Ascending aorta (tissue), 2 donors: ENCODE measurements around the gene ZNF576. TPM values are rescaled to one million over a fixed set of nuclear protein-coding genes. Genes with fewer than 3 reads are reported as not detected.

Source experiments
- DNase-seq, 2 donors: peaks; one replicate each; pipeline ENCODE4 v3.0.0-alpha.2; 2019; ENCODE audit warnings: low spot score in 2 of 2
- H3K27ac ChIP-seq, 2 donors: fragments of 200-600 bp; sonication (generic); one replicate each; pipeline ENCODE4 v1.5.1; 2016 to 2017; ENCODE audit warnings: mild to moderate bottlenecking in 1 of 2
- H3K27me3 ChIP-seq: fragments of 200-600 bp; sonication (generic); one replicate; pipeline ENCODE4 v1.5.1; 2017
- H3K36me3 ChIP-seq, 2 donors: fragments of 200-600 bp; sonication (generic); one replicate each; pipeline ENCODE4 v1.5.1; 2016
- H3K4me1 ChIP-seq, 2 donors: fragments of 200-600 bp; sonication (generic); one replicate each; pipeline ENCODE4 v1.5.1; 2016 to 2017; ENCODE audit warnings: mild to moderate bottlenecking in 1 of 2
- H3K4me3 ChIP-seq, 2 donors: fragments of 200-600 bp; sonication (generic); one replicate each; pipeline ENCODE4 v1.5.1; 2016 to 2017; ENCODE audit warnings: mild to moderate bottlenecking in 1 of 2
- H3K9me3 ChIP-seq, 2 donors: fragments of 200-600 bp; sonication (generic); one replicate each; pipeline ENCODE4 v1.5.1; 2016
- intact Hi-C: fragments of 100-400 bp; cut with DNase I; formaldehyde crosslinking; loops from one replicate; pipeline ENCODE4 v1.15.1; 2023
- total RNA-seq: library from RNA; depleted of rRNA; stranded (reverse); fragments of >200 nt; gene quantifications from one replicate; pipeline ENCODE4 v1.1.0, GENCODE V29; 2016
- TF ChIP-seq, protein P1 (sequence below), 3 experiments: fragments of 200-600 bp in 2 of 3; fragments of 450-650 bp in 1 of 3; sonication (generic) in 2 of 3; IDR thresholded peaks; one replicate each; pipeline ENCODE4 v1.5.1; 2016 to 2019; ENCODE audit warnings: antibody characterized with exemption in 3 of 3, mild to moderate bottlenecking in 1 of 3, moderate library complexity in 1 of 3

The ZNF576 gene
- total RNA-seq, 1 donor from 2014 or later, result 3.1 TPM

DNA sequence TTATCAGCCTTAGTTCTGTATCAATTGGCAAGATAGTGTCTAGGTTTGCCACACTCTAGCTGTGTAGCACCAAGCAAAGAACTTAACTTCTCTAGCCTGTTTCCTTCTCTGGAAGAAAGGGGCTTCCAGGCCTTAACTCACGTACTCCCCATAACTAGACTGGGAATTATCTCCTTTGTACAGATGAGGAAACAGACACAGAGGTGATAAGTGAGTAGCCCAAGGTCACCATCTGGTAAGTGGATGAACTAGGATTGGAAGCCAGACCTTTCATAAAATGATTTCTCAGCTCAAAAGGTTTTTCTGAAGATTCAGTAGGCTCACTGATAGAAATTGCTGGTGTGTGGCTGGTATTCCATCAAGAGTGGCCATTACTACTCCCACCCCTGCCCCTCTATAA is 19.9 kb downstream of the ZNF576 start:
- DNase-seq, result no peak
- no peak overlapping the region for H3K27ac ChIP-seq
- no peaks in the 10 kb centered on the region for H3K9me3 ChIP-seq
- H3K27me3 ChIP-seq, result no peaks in the 10 kb centered on the region
- TF ChIP-seq, protein P1, sequence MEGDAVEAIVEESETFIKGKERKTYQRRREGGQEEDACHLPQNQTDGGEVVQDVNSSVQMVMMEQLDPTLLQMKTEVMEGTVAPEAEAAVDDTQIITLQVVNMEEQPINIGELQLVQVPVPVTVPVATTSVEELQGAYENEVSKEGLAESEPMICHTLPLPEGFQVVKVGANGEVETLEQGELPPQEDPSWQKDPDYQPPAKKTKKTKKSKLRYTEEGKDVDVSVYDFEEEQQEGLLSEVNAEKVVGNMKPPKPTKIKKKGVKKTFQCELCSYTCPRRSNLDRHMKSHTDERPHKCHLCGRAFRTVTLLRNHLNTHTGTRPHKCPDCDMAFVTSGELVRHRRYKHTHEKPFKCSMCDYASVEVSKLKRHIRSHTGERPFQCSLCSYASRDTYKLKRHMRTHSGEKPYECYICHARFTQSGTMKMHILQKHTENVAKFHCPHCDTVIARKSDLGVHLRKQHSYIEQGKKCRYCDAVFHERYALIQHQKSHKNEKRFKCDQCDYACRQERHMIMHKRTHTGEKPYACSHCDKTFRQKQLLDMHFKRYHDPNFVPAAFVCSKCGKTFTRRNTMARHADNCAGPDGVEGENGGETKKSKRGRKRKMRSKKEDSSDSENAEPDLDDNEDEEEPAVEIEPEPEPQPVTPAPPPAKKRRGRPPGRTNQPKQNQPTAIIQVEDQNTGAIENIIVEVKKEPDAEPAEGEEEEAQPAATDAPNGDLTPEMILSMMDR (IDR thresholded peaks at IDR 0.05), result no peak
- H3K4me1 ChIP-seq, result peaks cover 0 to 7% of the 10 kb centered on the region in 2 donors
- intact Hi-C loops, result no loop called here
- peaks cover 20 to 21% of the 10 kb centered on the region in 2 donors for H3K36me3 ChIP-seq
- H3K4me3 ChIP-seq, result no peak overlapping the region

- intact Hi-C loops, result no loop called here
- Histone ChIP-seq H3K9me3 (no peaks in the 10 kb centered on the region), H3K36me3 (peaks cover 16 to 20% of the 10 kb centered on the region in 2 donors), H3K4me3 (no peak overlapping the region), H3K27me3 (no peaks in the 10 kb centered on the region), H3K27ac (no peak overlapping the region), H3K4me1 (peaks cover 0 to 7% of the 10 kb centered on the region in 2 donors)
- TF ChIP-seq, protein P1 (IDR thresholded peaks at IDR 0.05), result no peak
- DNase-seq, result no peak
These were observed 20.6 kb downstream of the ZNF576 start for GRCh38 chr19:43616954-43617353.

GRCh38 chr19:43618921-43619261 is 22.5 kb downstream of the ZNF576 start:
- no peak for DNase-seq
- intact Hi-C loops, result loop anchor here (1.0 kb wide), 2 partner anchors 23 to 49 kb away; partner anchors contain the start of genes IRGQ and ZNF576
- Histone ChIP-seq H3K36me3 (peaks cover 0 to 1% of the 10 kb centered on the region in 2 donors), H3K27ac (peak overlapping the region; percentile 87 to 89), H3K4me3 (peak overlapping the region; percentile 69 to 75), H3K4me1 (peaks cover 0 to 7% of the 10 kb centered on the region in 2 donors), H3K9me3 (no peaks in the 10 kb centered on the region), H3K27me3 (no peaks in the 10 kb centered on the region)
- TF ChIP-seq, protein P1 (IDR thresholded peaks at IDR 0.05), result no peak

DNA sequence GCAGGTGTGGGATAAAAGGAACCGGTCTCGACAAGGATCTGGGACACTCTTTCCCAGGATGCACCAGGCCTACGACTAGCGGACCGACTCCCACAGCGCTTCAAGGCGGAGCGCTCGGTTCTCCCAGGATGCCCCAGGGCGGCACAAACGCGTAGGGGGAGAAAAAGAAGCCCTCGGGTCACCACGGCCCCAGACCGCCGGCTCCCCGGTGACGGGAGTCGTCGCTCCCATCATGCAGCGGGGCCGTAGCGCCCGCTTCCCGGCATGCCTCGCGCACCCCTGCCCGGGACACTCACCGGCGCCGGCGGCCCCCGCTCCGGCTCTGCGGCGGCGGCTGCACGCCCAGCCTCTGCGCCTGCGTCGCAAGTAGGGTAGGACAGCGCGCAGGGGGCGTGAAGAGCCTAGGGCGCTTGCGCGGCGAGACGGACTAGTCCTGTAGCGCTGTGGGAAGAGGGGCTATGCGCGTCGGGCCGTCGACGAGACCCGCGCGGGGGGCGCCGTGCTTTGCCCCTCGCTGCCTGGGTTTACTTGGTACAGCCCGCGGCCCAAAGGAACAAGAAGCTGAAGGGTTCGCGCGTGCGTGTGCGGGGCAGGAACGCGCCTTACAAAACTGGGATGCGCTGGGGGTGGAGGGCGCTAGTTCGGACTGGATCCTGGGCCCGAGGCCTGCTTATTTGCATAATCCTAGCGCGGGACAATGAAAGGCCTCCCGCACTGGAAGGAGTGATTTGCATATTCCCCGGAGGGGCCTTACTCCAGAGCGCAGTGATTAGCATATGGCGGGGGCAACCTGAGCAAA is 23.1 kb downstream of the ZNF576 start, which contains the start of gene ZNF428:
TSS of gene ZNF428 (minus strand) at position 368 of the 799 bp plus-strand sequence. CDS start 5,325 bp downstream, outside the sequence.
- H3K4me3 ChIP-seq, result peak within 1 kb of the TSS; percentile 69 to 75
- intact Hi-C loops, result loop anchor here (1.0 to 2.0 kb wide), 3 partner anchors 23 to 49 kb away; partner anchors contain the start of genes IRGQ and ZNF576
- TF ChIP-seq, protein P1 (IDR thresholded peaks at IDR 0.05), result no peak
- DNase-seq, result peak; percentile 50 to 92
- H3K9me3 ChIP-seq, result no peaks in the 10 kb centered on the region
- H3K4me1 ChIP-seq, result peaks cover 0 to 7% of the 10 kb centered on the region in 2 donors
- H3K27ac ChIP-seq, result peak within 1 kb of the TSS; percentile 87 to 89
- no peaks in the 10 kb centered on the region for H3K27me3 ChIP-seq
- no peaks in the 10 kb centered on the region for H3K36me3 ChIP-seq

GRCh38 chr19:43620061-43621001 is 23.9 kb downstream of the ZNF576 start:
- Histone ChIP-seq H3K27ac (peak overlapping the region; percentile 87 to 89), H3K9me3 (no peaks in the 10 kb centered on the region), H3K4me1 (peaks cover 0 to 7% of the 10 kb centered on the region in 2 donors), H3K4me3 (peak overlapping the region; percentile 69 to 75), H3K27me3 (no peaks in the 10 kb centered on the region), H3K36me3 (no peaks in the 10 kb centered on the region)
- DNase-seq, result no peak
- TF ChIP-seq, protein P1 (IDR thresholded peaks at IDR 0.05), result no peak
- intact Hi-C loops, result loop anchor here (2.0 kb wide), 1 partner anchor 44 kb away; no protein-coding TSS in a partner anchor
